NCI-H146 treated with DMSO at 0.1 percent for 48 hours (cell line): ENCODE data around the gene SLC10A7.

Source experiments
- DNase-seq: peaks from one replicate; lab custom pipeline; 2025; ENCODE audit not compliant: unreplicated experiment; lab: John Stamatoyannopoulos, UW

The SLC10A7 gene

DNA sequence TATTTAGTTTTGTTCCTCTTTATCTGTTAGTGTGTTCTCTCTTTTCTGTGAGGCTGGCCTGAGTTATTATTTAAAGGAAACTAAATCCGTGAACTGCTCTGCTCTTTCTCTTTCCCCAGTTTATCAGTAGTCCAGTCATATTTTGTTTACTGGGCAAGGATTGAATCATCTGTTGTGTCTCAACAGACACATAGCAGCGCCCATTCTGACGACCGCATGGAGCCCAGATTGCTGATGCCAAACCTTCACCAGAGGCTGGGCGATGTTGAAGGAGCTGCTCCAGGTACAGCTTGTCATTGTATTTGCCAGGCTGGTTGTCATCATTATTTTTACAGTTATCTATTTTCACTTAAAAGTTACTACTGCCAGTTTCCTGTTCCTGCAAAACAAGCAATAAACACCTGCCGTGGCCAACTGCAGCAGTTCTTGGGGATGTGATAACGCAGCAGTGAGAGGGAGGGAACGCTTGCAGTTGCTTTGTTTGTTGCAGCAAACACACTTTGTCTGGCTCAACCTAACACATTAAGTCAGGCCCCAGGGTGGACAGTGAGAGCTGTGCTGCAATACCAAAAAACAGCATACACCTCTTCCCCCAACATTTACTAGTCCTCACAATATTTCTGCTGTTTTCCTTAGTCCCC, 297.3 kb downstream of the SLC10A7 start:
- DNase-seq: no peak

GRCh38 chr4:146222313-146222712, 299.4 kb downstream of the SLC10A7 start:
- DNase-seq: no peak

- no peak for DNase-seq
These were observed 307.5 kb downstream of the SLC10A7 start, which contains the start of gene REELD1 for GRCh38 chr4:146214238-146214637. Gene REELD1 (plus strand): TSS chr4:146214538. CDS start chr4:146216953, 2,415 bp downstream.

DNA sequence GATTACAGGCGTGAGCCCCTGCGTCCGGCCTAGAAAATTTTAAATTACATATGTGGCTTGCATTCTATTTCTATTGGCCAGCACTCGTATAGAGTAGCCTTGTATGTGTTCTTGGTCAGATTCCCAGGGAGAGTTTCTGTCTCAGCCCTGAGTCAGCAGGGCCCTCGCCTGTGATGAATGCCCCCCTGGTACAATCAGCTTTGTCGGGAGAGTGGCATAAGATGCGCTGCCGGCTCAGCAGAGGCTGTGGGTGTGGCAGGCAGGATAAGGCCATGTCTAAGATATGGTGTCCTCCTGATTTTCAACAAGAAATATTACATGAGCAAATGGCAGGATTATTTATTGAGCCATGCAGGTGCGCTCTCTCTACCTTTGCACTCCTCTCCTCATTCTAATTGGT, 309.0 kb downstream of the SLC10A7 start:
- DNase-seq: no peak

- no peak for DNase-seq
These were observed 310.3 kb downstream of the SLC10A7 start for GRCh38 chr4:146211440-146211839.

DNA sequence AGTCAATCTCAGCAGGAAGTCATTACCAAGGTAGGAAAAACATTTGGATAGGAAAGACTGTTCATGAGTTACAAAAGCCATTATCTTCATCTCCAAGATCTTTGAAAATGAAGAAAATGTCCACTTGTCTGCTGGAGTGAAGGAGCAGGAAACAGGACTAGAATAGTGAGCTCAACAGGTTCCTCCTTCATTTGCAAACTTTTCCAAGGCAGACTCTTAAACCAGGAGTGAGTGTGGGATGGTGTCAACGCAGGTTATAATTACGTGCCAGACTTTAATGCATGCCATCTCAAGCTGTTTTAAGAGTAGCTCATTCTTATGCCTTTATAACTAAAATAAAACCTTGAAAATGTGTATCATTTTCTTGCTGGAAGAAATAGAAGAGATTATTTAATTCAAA, 310.9 kb downstream of the SLC10A7 start:
- DNase-seq: no peak

- DNase-seq: no peak
These were observed 314.3 kb downstream of the SLC10A7 start for GRCh38 chr4:146207410-146207809.
